Adipocyte (in vitro differentiated cells): ENCODE data around the gene COL13A1.

Source experiments
- DNase-seq: peaks from one replicate; pipeline ENCODE4 v3.0.0-alpha.2; 2015; ENCODE audit warnings: low read depth
- H3K27me3 ChIP-seq: replicated peaks from 2 replicates; pipeline ENCODE4 v1.7.0; 2013; ENCODE audit warnings: mild to moderate bottlenecking, low read length, moderate library complexity; ENCODE audit not compliant: control insufficient read depth, insufficient read depth
- H3K36me3 ChIP-seq: 2 replicates; pipeline ENCODE4 v1.7.0; 2013; ENCODE audit warnings: low read length, mild to moderate bottlenecking, moderate library complexity; ENCODE audit not compliant: control insufficient read depth, insufficient read depth, severe bottlenecking
- H3K4me1 ChIP-seq: 2 replicates; pipeline ENCODE4 v1.7.0; 2013; ENCODE audit warnings: mild to moderate bottlenecking, low read length, moderate library complexity; ENCODE audit not compliant: control insufficient read depth, insufficient read depth
- H3K4me3 ChIP-seq: 2 replicates; pipeline ENCODE4 v1.7.0; 2013; ENCODE audit warnings: mild to moderate bottlenecking, low read length, moderate library complexity
- H3K9ac ChIP-seq: 2 replicates; pipeline ENCODE4 v1.7.0; 2013; ENCODE audit warnings: mild to moderate bottlenecking, low read length, moderate library complexity
- H3K9me3 ChIP-seq: 2 replicates; pipeline ENCODE4 v1.7.0; 2013; ENCODE audit warnings: mild to moderate bottlenecking, low read length, moderate library complexity; ENCODE audit not compliant: control insufficient read depth

The COL13A1 gene

GRCh38 chr10:69801434-69802315, at the start of gene COL13A1:
Gene COL13A1, plus strand, starts transcription at chr10:69801906. Its CDS starts 518 bp downstream, at chr10:69802424.
- Histone ChIP-seq H3K9me3 (no peaks in the 10 kb centered on the region), H3K27me3 (peaks cover 12% of the 10 kb centered on the region), H3K9ac (peak within 1 kb of the TSS; percentile 73), H3K4me3 (peak within 1 kb of the TSS; percentile 86), H3K4me1 (peaks cover 8% of the 10 kb centered on the region), H3K36me3 (no peaks in the 10 kb centered on the region)
- peak; percentile 82 for DNase-seq

- no peaks in the 10 kb centered on the region for H3K9me3 ChIP-seq
- no peak for DNase-seq
- H3K4me1 ChIP-seq, result peaks cover 10% of the 10 kb centered on the region
- no peaks in the 10 kb centered on the region for H3K36me3 ChIP-seq
- no peak overlapping the region for H3K4me3 ChIP-seq
- H3K27me3 ChIP-seq, result peaks cover 28% of the 10 kb centered on the region
- H3K9ac ChIP-seq, result no peak overlapping the region
Measured at GRCh38 chr10:69752479-69752878, 49.2 kb upstream of the COL13A1 start.

DNA sequence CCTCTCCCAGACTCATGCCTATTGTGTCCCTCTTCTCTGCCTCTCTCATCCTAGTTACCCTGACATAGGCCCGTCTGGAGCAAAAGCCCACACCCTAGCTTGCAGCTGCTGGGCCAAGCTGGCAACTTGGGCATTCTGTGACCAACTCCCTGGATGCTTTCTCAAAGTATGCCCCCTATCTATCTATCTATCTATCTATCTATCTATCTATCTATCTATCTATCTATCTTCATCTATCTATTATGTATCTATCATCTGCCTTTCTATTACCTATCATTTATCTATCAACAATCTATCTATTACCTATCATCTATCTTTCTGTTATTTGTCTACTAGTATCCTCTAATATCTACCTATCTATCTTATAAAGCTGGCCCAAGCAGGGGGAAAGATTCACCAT, 45.4 kb upstream of the COL13A1 start:
- Histone ChIP-seq H3K4me1 (no peaks in the 10 kb centered on the region), H3K27me3 (peaks cover 17% of the 10 kb centered on the region), H3K36me3 (no peaks in the 10 kb centered on the region), H3K9ac (no peak overlapping the region), H3K9me3 (no peaks in the 10 kb centered on the region), H3K4me3 (no peak overlapping the region)
- DNase-seq, result no peak

- no peaks in the 10 kb centered on the region for H3K36me3 ChIP-seq
- no peak for DNase-seq
- no peaks in the 10 kb centered on the region for H3K4me1 ChIP-seq
- H3K4me3 ChIP-seq, result no peak overlapping the region
- H3K9me3 ChIP-seq, result no peaks in the 10 kb centered on the region
- H3K9ac ChIP-seq, result no peak overlapping the region
- H3K27me3 ChIP-seq, result peaks cover 13% of the 10 kb centered on the region
Measured at GRCh38 chr10:69757206-69757552, 44.5 kb upstream of the COL13A1 start.

DNA sequence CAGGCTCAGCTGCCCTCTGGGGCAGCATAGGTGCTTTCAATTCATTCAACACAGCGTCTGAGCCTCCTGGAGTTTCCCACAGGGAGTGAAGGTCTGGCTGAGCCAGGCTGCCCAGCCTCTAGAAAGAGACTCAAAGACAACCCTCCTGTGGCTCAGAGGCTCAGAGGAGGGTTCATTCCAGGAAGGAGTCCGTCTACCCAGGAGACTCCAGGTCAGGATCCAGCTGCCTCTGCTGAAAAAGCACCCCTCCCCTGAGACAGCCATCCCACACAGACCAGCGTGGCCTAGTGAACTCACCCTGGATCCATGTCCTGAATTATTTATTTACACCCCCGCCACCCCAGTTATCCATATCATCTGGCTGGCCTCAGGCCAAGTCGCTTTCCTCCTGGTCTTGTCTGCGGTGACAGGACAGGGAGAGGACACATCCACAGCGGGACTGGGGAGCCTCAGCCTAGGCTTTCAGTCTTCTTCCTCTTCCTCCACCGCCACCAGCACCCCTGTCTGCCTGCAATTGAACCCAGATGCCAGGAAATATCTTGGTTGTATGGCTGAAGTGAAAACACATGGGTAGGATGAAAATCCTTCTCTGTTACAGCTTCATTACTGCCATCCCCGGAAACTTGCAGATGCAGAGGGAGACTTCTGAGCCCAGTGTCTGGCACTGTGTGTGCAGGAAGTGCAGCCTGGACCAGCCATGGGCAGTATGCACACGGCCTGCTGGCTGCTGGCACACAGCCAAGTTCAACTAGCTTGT, 44.0 kb upstream of the COL13A1 start:
- H3K9ac ChIP-seq, result no peak overlapping the region
- H3K9me3 ChIP-seq, result no peaks in the 10 kb centered on the region
- peaks cover 12% of the 10 kb centered on the region for H3K27me3 ChIP-seq
- H3K4me1 ChIP-seq, result no peaks in the 10 kb centered on the region
- no peak overlapping the region for H3K4me3 ChIP-seq
- peak; percentile 63 for DNase-seq
- no peaks in the 10 kb centered on the region for H3K36me3 ChIP-seq

DNA sequence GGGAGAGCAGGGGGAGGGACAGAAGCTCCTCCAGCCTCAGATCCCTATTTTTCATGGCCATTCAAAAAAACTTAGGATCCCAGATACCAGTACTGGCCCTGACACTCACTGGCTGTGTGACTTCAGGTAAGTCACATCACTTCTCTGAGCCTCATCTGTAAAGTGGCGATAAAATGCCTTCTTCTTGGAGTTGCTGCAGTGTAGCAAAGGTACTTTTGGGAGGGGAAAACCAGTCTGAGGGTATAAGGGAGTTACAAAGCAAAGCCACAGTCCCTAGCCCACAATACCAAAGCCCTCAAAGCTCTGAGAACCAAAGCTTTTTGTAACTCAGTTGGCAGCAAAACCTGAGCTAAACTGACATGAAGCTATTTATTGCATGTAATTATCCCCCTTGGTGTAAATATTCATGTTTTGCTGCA, 43.4 kb upstream of the COL13A1 start:
- Histone ChIP-seq H3K27me3 (peaks cover 16% of the 10 kb centered on the region), H3K36me3 (no peaks in the 10 kb centered on the region), H3K9ac (no peak overlapping the region), H3K4me3 (no peak overlapping the region), H3K9me3 (no peaks in the 10 kb centered on the region), H3K4me1 (no peaks in the 10 kb centered on the region)
- DNase-seq, result no peak

- H3K9me3 ChIP-seq, result no peaks in the 10 kb centered on the region
- H3K36me3 ChIP-seq, result no peaks in the 10 kb centered on the region
- H3K27me3 ChIP-seq, result peaks cover 23% of the 10 kb centered on the region
- H3K9ac ChIP-seq, result no peak overlapping the region
- no peak overlapping the region for H3K4me3 ChIP-seq
- DNase-seq, result no peak
- no peaks in the 10 kb centered on the region for H3K4me1 ChIP-seq
Measured at GRCh38 chr10:69759641-69760040, 42.1 kb upstream of the COL13A1 start.

DNA sequence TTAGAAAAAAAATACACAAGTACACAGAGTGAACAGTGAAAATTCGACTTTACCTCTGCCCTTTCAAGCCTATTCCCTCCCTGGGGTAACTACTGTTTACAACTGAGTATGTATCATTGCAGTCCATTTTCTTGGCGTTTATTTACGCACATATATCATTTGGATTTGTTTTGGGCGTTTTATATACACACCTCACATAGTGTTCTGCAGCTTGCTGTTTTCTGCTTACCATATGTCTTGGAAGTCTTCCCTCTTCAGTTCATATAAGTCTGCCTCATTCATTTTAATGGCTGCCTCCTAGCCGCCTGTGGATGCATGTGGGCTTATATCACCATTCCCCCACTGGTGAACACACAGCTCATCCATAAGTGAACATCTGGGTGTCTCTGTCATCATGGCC, 41.6 kb upstream of the COL13A1 start:
- no peak overlapping the region for H3K9ac ChIP-seq
- no peaks in the 10 kb centered on the region for H3K36me3 ChIP-seq
- no peaks in the 10 kb centered on the region for H3K4me1 ChIP-seq
- DNase-seq, result no peak
- H3K9me3 ChIP-seq, result no peaks in the 10 kb centered on the region
- H3K4me3 ChIP-seq, result no peak overlapping the region
- peaks cover 23% of the 10 kb centered on the region for H3K27me3 ChIP-seq

- no peak for DNase-seq
- Histone ChIP-seq H3K4me1 (peaks cover under 1% of the 10 kb centered on the region), H3K27me3 (peaks cover 19% of the 10 kb centered on the region), H3K36me3 (no peaks in the 10 kb centered on the region), H3K9me3 (no peaks in the 10 kb centered on the region), H3K9ac (no peak overlapping the region), H3K4me3 (no peak overlapping the region)
Measured at GRCh38 chr10:69761320-69761719, 40.4 kb upstream of the COL13A1 start.

GRCh38 chr10:69766161-69766910, 35.4 kb upstream of the COL13A1 start:
- H3K9ac ChIP-seq, result no peak overlapping the region
- peaks cover 37% of the 10 kb centered on the region for H3K27me3 ChIP-seq
- H3K9me3 ChIP-seq, result no peaks in the 10 kb centered on the region
- DNase-seq, result peak; percentile 33
- H3K36me3 ChIP-seq, result no peaks in the 10 kb centered on the region
- H3K4me1 ChIP-seq, result peaks cover 20% of the 10 kb centered on the region
- H3K4me3 ChIP-seq, result no peak overlapping the region

DNA sequence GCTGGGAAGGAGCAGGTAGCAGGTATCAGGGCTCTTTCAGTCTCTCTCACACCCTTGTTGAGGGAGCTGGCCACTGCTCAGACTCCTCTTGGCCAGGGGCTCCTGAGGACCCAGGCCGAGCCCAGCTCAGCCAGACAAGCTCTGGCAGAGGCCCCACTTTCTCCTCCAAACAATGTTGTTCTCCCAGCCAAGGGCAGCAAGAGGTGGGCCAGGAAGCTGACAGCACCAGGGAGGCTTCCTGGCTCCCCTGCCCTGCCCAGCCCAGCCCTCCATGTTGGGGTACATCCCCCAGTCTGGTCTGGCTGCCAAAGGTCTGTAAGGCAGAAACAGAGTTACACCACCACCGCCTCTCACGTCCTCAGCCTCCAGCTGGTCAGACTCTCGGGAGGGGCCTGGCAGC, 33.9 kb upstream of the COL13A1 start:
- no peak for DNase-seq
- H3K4me1 ChIP-seq, result peaks cover 20% of the 10 kb centered on the region
- H3K4me3 ChIP-seq, result no peak overlapping the region
- no peaks in the 10 kb centered on the region for H3K36me3 ChIP-seq
- peaks cover 38% of the 10 kb centered on the region for H3K27me3 ChIP-seq
- peaks cover under 1% of the 10 kb centered on the region for H3K9me3 ChIP-seq
- no peak overlapping the region for H3K9ac ChIP-seq
